HG02759 (cell line): ENCODE data around the gene HDAC4.

ENCODE experiments used
- ATAC-seq: cut with Tn5 transposase; IDR thresholded peaks from one replicate; pipeline ENCODE4 v1.9.1; 2021; ENCODE audit warnings: mild to moderate bottlenecking, moderate library complexity; ENCODE audit not compliant: unreplicated experiment

The HDAC4 gene

DNA sequence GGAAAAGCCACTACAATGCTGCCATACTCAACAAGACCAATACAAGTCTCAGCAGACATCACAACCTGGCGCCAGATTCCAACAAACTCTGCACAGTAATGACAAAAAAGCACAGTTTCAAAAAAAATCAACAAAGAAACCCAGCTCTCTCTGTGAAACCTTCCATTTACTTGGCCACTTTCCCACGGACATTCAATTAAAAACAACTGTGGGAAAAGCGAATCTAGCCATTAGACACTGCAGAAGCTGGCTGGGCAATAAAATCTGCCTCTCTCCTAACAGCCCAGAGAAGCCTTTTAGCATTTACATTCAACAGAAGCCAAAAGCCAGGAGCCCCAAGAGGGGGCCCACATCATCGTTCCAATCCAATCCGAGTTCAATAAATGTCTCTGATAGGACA, 128.9 kb downstream of the HDAC4 start:
- no peak for ATAC-seq

DNA sequence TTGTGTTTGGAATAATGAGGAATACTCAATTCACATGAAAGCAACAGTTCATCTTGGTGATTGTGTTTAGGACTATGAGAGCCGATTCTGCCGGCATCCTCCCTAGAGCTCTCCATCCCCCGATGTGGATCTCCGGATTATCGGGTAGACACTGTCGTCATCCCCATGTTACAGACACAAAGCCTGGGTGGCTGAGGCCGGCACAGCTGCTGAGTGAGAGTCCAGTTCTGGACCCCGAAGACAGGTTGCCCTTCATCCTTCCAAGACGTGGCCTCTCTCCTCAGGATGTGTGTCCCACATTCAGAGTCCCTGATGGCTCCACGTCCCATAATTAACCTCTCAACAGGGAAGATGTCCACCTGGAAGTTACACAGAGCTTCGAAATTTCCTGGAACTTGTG, 129.3 kb downstream of the HDAC4 start:
- ATAC-seq = no peak

DNA sequence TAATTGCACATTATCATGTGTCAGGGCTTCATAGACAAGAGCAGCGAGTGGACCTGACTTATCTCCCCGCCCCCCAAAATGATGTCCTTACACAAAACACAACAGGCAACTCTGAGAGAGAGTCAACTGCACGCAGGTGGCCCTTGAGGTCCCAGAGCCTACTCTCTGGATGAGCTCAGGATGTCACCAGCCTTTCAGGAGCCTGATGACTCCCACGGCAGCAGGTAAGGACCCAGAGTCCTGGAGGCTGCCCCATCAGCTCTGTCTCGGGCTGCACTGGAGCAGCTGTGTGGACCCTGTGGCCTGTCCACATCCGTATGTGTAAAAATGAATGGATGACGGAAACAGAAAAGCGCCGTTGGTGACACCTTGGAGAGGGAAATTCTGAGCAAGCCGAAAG, 130.9 kb downstream of the HDAC4 start:
- ATAC-seq = no peak

DNA sequence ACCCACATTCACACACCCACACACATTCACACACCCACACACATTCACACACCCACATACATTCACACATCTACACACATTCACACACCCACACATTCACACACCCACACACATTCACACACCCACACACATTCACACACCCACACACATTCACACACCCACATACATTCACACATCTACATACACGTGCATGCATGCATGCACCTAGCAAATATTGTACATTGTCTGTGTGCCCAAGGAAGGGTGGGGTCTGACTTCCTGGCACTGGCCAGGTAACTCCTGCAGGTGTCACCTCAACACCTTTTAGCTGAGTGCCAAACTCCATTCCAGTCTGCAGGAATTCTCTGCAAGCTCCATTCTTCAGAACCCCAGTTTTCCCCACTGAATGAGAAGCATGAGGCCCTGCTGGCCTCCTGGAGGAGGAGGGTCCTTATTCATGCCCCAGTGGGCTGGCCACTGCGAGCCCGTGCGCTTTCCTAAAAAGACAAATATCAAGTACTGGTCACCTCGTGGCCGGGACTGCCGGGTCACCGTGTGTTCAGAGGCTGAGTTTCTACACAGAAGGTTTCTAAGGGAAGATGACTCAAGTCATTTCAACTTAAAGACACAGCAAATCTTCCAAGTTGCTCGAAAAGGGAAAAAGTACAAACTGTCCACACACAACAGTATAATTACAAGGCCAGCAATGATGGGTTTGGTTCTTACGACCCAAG, 131.5 kb downstream of the HDAC4 start:
- ATAC-seq = no peak

DNA sequence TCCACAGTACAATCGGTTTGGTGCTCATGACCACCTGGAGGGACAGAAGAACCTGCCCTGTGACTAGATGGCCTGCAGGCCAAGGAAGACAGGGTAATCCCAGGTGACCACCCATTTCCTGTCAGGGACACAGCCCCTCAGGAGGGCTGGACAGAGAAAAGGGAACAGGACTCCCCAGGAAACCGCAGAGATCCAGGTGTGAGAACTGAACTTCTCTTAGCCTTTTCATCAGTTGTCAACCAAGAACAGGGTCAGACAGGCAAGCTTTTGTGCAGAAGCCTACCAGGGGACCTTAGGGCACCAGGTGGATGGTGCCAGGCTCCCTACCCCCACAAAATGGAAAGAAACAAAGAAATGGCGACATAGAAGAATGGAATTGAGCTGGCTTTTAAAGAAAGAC, 132.3 kb downstream of the HDAC4 start:
- ATAC-seq = no peak

DNA sequence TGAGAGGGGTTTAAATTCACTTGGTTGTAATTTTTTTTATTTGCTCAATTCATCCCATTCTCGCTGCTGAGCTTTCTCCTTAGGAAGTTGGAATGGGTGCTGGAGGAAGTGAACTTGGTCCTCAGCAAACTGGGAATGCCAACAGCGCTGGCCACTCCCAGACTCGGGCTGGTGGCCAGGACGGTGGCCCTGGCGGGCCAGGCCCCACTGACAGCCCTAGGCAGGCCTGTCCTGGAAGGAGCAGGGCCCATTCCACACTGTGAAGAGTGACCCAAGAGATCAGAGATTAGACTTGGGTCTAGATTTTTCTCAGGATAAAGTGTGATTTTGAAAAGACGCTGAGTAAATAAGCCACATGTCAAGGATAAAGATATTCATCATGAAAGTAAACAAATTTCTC, 132.7 kb downstream of the HDAC4 start:
- no peak for ATAC-seq

DNA sequence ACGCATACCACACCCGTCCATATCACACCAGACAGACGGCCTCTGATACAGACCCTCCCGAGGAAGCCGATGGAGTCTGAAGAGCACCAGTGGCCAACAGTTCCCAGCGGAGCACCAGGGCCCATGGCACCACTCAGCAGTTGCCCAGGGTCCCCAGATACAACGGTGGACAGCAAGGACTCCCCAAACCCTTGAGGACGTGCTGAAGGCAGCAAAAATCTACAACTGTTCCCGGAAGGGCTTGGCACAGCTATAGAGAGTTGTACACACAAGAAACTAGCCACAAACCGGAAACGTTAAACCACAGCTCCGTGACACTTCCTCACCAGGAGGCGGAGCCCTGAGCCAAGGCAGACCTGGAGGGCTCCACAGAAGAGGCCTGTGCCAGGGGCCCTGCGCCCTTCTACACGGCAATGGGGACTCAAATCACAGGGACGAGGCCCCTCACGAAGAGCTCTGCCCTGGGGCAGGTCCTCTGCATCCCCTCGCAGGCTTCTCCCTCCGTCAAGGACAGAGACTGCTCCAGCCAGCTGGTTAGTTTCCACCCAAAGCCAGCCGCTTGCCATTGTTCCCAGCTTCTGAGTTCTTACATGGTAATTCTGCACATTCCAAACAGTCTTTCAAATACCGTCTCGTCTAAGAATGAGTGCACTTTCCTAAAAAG, 133.4 kb downstream of the HDAC4 start:
- peak; percentile 95 for ATAC-seq

DNA sequence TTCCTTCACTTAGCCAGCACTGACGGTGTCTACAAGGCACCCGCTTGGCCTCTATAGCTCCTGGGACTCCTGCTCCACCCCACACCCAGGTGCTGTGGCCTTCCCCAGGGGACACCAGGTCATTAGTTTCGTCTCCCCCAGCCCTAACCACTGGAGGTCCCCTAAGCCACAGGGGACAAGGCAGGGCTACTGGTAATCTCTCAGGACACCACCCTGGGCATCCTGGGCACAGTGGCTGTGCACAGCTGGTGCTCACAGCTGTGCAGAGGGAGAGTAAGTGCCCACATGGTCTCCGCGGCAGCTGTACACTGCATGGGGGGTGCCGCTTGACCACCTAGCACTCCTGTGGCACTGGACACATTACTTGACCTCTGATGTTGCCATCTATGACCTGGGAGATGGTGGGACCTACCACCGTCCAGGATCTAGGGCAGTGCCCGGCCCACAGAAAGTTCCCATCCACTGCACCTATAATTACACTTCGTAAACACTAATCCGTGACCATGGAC, 134.0 kb downstream of the HDAC4 start:
- no peak for ATAC-seq

DNA sequence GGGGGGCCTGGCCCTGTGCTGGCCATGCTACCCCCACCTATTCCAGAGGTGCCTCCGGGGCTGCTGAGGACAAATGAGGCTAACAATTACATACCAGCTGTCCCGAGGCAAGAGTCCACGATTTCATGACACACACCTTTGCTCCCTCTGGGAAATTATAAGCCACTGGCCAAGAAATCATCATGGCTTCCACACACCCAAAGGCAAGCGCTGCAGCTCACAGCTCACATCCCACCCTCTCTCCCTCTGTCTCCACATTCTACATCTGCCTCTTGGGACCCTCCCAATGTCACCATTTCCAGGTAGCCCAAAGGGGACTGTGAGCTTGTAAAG, 134.4 kb downstream of the HDAC4 start:
- ATAC-seq = no peak

DNA sequence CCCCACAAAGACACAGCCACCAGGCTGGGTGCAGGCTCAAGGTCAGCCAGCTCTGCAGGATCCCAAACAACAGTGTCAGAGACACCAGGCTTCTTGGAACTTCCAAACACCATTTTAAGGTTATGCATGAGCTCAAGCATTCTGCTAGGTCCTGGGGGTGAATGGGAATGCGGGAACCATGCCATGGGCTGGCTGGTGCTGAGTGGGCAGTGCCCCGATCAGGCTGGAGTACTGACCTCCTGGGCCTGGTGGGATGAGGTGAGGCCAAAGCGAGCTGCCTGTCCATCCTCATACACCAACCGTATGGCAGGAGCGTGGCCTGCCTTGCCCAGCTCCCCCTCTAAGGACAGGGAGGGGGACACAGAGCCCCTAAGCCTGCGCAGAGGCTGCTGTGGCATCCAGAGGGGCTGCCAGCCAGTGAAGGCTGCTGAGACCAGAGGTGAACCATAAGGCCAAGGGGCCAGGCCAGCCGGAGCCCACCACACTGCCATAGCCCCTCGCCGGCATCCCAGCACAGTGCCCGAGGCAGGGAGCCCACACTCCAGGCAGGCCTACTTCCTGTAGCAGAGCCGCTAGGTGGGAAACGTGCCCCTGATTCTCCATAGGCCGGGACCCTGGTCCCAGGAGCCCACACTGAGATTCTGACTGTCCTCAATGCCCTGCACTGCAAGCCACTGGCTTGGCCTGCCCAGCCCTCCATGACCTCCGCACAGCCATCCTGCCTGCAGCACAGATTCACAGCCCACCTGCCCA, 135.0 kb downstream of the HDAC4 start:
- no peak for ATAC-seq

DNA sequence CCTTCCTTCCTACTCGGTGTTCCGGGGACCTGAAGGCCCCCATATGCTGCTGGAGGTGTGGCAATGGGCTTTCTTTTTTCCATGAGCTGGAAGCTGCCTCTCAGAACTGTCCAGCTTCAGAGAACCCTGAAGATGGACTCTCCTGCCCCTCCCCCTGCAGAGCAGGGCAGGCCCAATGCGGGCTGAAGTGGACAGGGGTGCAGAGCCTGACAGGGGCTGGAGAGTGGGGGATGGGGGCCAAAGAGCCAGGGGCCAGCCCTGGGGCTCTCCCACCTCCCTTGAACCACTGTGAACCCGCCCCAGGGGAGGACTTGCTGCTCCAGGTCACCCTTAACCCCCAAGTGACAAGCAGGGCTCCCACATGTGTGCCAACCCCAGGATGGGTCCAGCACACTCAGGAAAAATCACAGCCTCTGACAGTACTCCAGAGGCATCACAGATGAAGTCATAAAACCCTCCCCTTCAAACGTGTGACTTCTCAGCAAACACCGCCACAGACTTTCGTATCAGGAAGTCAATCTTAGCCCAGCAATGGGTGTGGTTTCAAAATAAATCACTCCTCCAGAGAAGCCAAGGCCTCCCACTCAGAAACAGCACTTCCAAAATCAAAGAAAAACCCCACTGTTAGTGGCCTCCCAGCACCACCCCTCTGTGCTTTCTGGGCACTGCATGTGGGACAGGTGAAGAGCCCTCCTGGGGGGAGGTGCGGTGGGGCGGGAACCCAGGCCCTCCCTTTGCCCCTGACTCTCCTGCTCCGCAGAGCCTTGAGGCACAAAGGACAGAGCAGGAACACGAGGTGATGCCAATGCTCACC, 135.8 kb downstream of the HDAC4 start:
- no peak for ATAC-seq

DNA sequence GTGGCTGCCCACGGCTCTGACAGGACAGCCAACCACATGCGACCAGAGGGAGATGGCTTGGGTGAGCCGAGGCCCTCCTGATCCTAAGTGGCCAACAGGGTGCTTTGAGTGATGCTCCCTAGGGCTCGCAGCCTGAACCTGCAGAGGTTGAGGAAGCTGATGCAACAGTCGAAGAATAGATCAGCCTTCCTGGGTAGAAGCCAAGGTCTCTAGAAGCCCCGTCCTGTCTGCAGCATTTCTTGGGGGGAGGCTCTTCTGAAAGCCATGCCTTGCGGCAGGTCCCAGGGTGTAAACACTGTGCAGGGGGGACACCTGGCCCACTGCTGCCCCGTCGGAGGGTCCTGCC, 136.4 kb downstream of the HDAC4 start:
- no peak for ATAC-seq

DNA sequence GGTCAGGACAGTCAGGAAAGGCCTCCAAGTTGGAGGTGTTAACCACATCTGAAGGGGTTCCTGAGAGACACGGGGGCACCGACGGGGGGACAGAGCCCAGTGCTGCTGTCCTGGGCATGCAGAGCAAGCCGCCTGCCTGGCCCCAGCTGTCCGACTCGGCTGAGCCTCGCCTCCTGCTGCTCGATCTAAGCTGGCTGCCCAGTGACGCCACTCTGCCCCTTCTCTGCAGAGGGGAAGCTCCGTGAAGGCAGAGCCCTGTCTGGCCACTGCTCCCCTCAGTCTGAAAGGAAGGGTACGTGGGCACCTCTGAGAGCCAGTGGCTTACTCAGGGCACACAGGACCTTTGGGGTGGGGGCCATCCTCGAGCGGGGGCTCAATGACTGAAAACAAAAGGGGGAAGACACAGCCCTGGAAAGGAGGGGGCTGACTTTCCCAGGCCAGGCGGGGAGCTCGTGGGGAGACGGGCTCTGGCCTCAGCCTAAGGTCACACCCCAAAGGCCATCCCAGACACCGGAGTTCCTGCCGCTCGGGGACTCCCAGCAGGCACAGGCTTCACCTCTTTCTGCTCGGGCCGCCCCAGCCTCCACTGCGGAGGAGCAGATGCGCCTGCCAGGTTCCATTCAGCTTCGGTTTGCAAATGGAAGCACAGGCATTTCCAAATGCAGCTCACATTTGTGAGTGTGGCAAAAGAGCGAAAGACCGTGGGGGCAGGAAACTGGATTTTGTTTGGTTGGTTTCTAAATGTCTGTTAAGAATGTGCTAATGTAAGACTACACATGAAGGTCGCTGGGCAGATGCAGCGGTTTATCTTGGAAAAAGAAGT, 136.9 kb downstream of the HDAC4 start:
- no peak for ATAC-seq

DNA sequence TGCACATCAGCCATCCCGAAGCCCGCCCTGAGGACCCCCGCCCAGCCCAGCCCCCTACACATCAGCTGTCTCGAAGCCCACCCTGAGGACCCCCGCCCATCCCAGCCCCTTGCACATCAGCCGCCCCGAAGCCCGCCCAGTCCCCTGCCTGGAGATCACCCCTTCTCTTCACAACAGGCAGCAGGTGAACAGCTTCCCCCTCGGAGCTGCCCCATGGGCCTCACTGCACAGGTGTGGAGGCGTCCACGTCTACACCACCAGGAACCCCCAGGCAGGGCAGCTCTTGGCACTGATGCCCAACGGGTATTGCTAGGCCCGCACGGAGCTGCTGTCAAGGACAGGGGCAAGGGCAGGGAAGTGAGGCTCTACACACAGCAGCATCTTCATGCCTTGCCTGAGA, 137.6 kb downstream of the HDAC4 start:
- no peak for ATAC-seq

DNA sequence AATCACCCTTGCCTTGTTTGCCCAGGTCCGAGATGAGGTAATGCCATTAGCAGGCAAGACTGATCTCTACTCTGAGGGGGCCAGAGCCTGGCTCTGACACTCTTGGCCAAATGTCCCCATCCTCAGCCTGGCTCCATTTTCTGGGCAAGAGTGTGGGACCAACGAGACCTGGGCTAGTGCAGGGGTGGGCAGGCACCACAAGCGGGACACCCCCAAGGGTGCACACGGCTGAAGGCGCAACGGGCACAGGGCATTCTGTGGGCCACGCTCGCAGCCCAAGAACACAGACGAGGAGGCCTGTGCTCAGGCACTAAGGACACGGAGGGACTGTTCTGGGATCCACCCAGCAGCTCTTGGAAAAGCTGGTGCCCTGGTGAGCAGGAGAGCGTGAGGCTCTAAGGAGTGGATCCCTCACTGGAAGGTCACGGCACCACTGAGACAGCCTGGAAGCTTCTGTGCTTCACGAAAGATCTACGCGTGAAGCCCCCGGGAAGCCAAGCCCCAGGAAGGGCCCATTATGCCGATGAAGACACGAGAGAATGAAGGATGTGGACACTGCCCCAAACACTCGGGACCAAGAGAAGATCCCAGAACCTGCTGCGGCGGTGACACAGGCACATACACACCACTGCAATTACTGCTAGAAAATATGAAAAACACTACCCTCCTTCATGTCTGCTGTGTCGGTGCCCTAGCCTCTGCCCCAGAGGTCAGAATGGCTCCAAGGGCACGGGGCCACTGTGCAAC, 138.2 kb downstream of the HDAC4 start:
- ATAC-seq = no peak

DNA sequence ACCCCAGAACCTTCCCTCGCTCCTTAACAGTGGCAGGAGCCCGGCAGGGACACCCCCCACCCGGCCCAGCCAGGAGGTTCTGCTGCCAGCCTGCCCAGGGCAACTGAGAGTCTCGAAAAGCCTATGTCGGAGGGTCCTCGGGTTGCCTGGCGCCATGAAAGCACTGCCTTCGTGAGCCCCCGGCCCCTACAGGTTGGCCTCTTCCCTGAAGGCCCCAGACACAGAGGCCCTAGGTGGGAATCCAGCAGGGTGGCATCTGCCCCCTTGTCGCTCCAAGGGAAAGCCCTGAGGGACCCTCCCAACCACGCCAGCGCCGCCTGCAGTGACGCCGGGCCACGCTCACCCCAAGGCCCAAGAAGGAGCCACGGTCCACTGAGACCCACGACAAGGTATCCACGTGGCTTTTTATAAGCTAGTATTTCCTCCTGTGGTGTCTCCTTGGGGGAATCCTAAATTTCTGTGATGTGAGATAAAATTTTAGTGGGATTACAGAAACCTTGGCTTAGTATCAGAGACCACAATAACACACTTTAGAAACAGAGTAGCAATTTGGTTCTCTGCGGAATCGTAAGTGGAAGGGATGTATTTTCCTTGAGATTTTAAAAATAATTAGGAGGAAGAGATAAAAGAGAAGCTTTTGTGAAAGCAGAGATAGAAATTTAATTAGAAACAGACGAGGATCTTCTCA, 138.9 kb downstream of the HDAC4 start:
- no peak for ATAC-seq

DNA sequence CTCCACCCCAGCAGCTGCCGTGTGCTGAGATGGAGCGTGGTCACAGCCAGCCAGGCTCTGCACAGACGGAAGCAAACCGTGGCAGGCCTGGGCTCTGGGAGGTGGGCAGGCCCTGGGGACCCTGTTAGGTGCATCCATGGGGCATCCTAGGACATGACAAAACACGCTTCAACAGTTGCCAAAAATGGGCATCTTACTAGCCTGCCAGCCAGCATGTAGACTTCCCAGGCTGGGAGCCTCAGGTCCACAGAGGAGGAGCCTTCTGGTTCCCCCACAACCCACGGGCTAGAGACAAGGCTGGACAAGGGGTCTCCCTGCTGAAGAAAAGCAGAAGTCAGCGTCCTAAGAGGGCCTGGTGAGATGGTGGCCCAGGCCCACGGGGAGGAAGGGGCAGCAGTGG, 139.5 kb downstream of the HDAC4 start:
- no peak for ATAC-seq

DNA sequence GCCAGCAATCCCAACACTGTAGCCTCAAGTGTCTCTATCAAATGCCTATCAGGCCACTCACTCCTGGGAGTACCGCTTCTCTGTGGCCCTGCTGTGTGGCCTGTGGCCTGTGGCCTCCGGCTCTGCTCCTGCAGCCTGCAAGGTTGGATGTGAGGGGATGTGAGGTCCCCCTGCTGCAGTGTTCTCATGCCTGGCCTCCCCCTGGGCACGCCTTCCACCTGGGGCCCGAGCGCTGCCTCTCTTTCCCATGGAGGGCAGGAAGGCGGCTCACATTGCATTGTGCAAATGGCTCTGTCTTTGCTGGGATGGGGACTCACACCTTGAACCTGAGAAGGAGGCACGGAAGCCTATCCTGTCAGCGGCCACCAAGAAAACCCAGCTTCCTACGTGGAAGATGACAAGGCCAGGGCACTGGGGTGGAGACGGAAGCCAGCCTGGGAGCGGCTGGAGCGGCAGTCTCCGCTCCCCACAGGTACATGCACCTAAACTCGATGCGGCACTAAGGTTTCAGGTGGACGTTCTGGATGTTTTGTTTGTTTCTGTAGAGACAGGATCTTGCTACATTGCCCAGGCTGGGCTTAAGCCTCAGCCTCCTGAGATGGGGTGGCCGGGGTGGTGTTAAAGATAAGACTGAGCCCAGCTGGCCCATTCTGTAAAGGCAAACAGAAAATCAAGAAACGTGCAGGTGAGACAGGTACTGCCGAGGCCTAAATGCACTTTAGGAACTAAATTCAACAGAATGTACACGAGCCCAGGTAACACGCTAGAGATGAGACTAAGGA, 140.1 kb downstream of the HDAC4 start:
- no peak for ATAC-seq
